CD4-positive, alpha-beta T cell (primary cell): ENCODE measurements around the gene CCDC12. TPM values are rescaled to one million over a fixed set of nuclear protein-coding genes. Genes with fewer than 3 reads are reported as not detected.
A peak's percentile ranks its signal among the peaks of the same experiment; 100 is the strongest.

ENCODE experiments used
- ATAC-seq: fragments of 200-7000 bp; cut with Tn5 transposase; one replicate; pipeline ENCODE4 v1.10.0; 2022; ENCODE audit warnings: mild to moderate bottlenecking; ENCODE audit not compliant: poor library complexity
- CTCF ChIA-PET: fragments of 350-600 bp; sonication (Branson Sonifier 250); formaldehyde crosslinking; loops from one replicate; lab custom pipeline; 2021; ENCODE audit warnings: antibody characterized with exemption, inconsistent platforms; lab: Charles Lee
- POLR2A ChIA-PET: fragments of 350-600 bp; sonication (Branson Sonifier 250); formaldehyde crosslinking; loops from one replicate; lab custom pipeline; 2021; ENCODE audit warnings: antibody characterized with exemption, inconsistent platforms; lab: Charles Lee
- DNase-seq, 14 experiments: peaks; one replicate each; pipeline ENCODE4 v3.0.0-alpha.2; 2013 to 2020; ENCODE audit warnings: mixed read lengths in 2 of 14
- H3K27ac ChIP-seq, 2 donors: one replicate each; pipeline versions ENCODE4 v1.5.1 to v1.7.0; 2013; ENCODE audit warnings: low read length in 2 of 2, low read depth in 1 of 2, mild to moderate bottlenecking in 1 of 2
- H3K27me3 ChIP-seq, 2 experiments: 1 replicate in 1 of 2; 2 replicates in 1 of 2; pipeline versions ENCODE4 v1.6.1 to v1.7.0; 2013; ENCODE audit warnings: low read length in 2 of 2, control low read depth in 1 of 2, mild to moderate bottlenecking in 1 of 2, moderate library complexity in 1 of 2; ENCODE audit not compliant: insufficient read depth in 2 of 2, control insufficient read depth in 1 of 2
- H3K36me3 ChIP-seq: one replicate; pipeline ENCODE4 v1.6.1; 2013; ENCODE audit warnings: low read length, control low read depth; ENCODE audit not compliant: insufficient read depth
- H3K4me1 ChIP-seq: one replicate; pipeline ENCODE4 v1.6.1; 2013; ENCODE audit warnings: low read length, control low read depth; ENCODE audit not compliant: insufficient read depth
- H3K4me3 ChIP-seq: one replicate; pipeline ENCODE4 v1.5.1; 2013; ENCODE audit warnings: mild to moderate bottlenecking, low read length, moderate library complexity
- H3K9me3 ChIP-seq, 2 experiments: 1 replicate in 1 of 2; 2 replicates in 1 of 2; pipeline versions ENCODE4 v1.6.1 to v1.7.0; 2013; ENCODE audit warnings: low read length in 2 of 2, mild to moderate bottlenecking in 2 of 2, control low read depth in 1 of 2, moderate library complexity in 1 of 2; ENCODE audit not compliant: control insufficient read depth in 1 of 2, insufficient read depth in 1 of 2
- H3K27ac Mint-ChIP-seq: one replicate; pipeline ENCODE4 v1.8.0; 2020; ENCODE audit warnings: mixed read lengths
- H3K27me3 Mint-ChIP-seq: one replicate; pipeline ENCODE4 v1.8.0; 2021; ENCODE audit warnings: mixed read lengths
- H3K36me3 Mint-ChIP-seq: one replicate; pipeline ENCODE4 v1.8.0; 2021; ENCODE audit warnings: low read depth, mixed read lengths
- H3K4me1 Mint-ChIP-seq: one replicate; pipeline ENCODE4 v1.8.0; 2021; ENCODE audit warnings: low read depth, mixed read lengths
- H3K4me3 Mint-ChIP-seq: one replicate; pipeline ENCODE4 v1.8.0; 2020; ENCODE audit warnings: mild to moderate bottlenecking, mixed read lengths
- H3K9me3 Mint-ChIP-seq: one replicate; pipeline ENCODE4 v1.8.0; 2020; ENCODE audit warnings: mixed read lengths
- CTCF ChIP-seq: fragments of 200-600 bp; IDR thresholded peaks from one replicate; pipeline ENCODE4 v1.8.0; 2022; ENCODE audit warnings: antibody characterized with exemption, mild to moderate bottlenecking
- intact Hi-C, 2 experiments: fragments of 100-400 bp; cut with DNase I in 1 of 2; cut with micrococcal nuclease in 1 of 2; formaldehyde crosslinking; loops; one replicate each; pipeline versions ENCODE4 v1.15.1 to v1.9.0; 2023 to 2025; cut with DNase I, micrococcal nuclease
- total RNA-seq, 174 experiments: library from RNA in 2 of 174; stranded (reverse) in 2 of 174; gene quantifications; one replicate each; pipeline ENCODE4 v1.2.3 and lab custom pipeline; 2021 to 2026

The CCDC12 gene
- total RNA-seq, 2 experiments from 2014 or later: 57.5 to 59.5 TPM

GRCh38 chr3:47017504-47018268 lies 41.1 kb upstream of the CCDC12 start:
- peaks cover 70% of the 10 kb centered on the region for H3K36me3 ChIP-seq
- ATAC-seq (no peak), DNase-seq (no peak)
- H3K4me3 ChIP-seq: no peak overlapping the region
- ChIA-PET CTCF (no interaction called here), POLR2A (no interaction called here)
- Mint-ChIP-seq H3K4me3 (no peak overlapping the region), H3K36me3 (peaks cover 77% of the 10 kb centered on the region), H3K9me3 (no peaks in the 10 kb centered on the region), H3K4me1 (peaks cover 40% of the 10 kb centered on the region), H3K27me3 (no peaks in the 10 kb centered on the region), H3K27ac (peak overlapping the region; percentile 75)
- H3K4me1 ChIP-seq: peaks cover 18% of the 10 kb centered on the region
- no peaks in the 10 kb centered on the region for H3K27me3 ChIP-seq
- intact Hi-C loops: no loop called here
- H3K9me3 ChIP-seq: no peaks in the 10 kb centered on the region
- H3K27ac ChIP-seq: peak overlapping the region in 1 of 2 donors; percentile 52
- no peak for TF ChIP-seq CTCF

GRCh38 chr3:47016934-47017435 lies 40.4 kb upstream of the CCDC12 start:
- intact Hi-C loops: no loop called here
- no peaks in the 10 kb centered on the region for H3K27me3 ChIP-seq
- no peak overlapping the region for H3K4me3 Mint-ChIP-seq
- DNase-seq (peak in 4 of 14 experiments; percentile 33 to 55 (median 40)), ATAC-seq (peak; percentile 63)
- H3K4me1 Mint-ChIP-seq: peaks cover 40% of the 10 kb centered on the region
- H3K36me3 Mint-ChIP-seq: peaks cover 77% of the 10 kb centered on the region
- peak overlapping the region in 1 of 2 donors; percentile 52 for H3K27ac ChIP-seq
- H3K9me3 Mint-ChIP-seq: no peaks in the 10 kb centered on the region
- no peak overlapping the region for H3K4me3 ChIP-seq
- ChIA-PET POLR2A (interaction anchor here (0.9 kb wide), 1 partner anchor 37 kb away, joined by 4 read pairs; the partner anchor contains the start of gene NBEAL2), CTCF (no interaction called here)
- no peaks in the 10 kb centered on the region for H3K9me3 ChIP-seq
- no peaks in the 10 kb centered on the region for H3K27me3 Mint-ChIP-seq
- TF ChIP-seq CTCF: no peak
- H3K36me3 ChIP-seq: peaks cover 67% of the 10 kb centered on the region
- peaks cover 18% of the 10 kb centered on the region for H3K4me1 ChIP-seq
- H3K27ac Mint-ChIP-seq: peak overlapping the region; percentile 75

GRCh38 chr3:47016086-47016933 lies 39.8 kb upstream of the CCDC12 start:
- peaks cover 75% of the 10 kb centered on the region for H3K36me3 Mint-ChIP-seq

More at GRCh38 chr3:47016086-47016933, 39.8 kb upstream of the CCDC12 start:
- Histone ChIP-seq H3K27me3 (no peaks in the 10 kb centered on the region), H3K4me3 (no peak overlapping the region), H3K27ac (no peak overlapping the region), H3K9me3 (no peaks in the 10 kb centered on the region), H3K4me1 (peaks cover 18% of the 10 kb centered on the region), H3K36me3 (peaks cover 67% of the 10 kb centered on the region)
- intact Hi-C loops: no loop called here
- no peak for TF ChIP-seq CTCF
- CTCF ChIA-PET: no interaction called here
- Mint-ChIP-seq H3K4me3 (no peak overlapping the region), H3K9me3 (no peaks in the 10 kb centered on the region), H3K27me3 (no peaks in the 10 kb centered on the region), H3K4me1 (peaks cover 40% of the 10 kb centered on the region), H3K27ac (peak overlapping the region; percentile 75)
- ATAC-seq (no peak), DNase-seq (no peak)
- POLR2A ChIA-PET: interaction anchor here (0.9 kb wide), 1 partner anchor 36 kb away, joined by 4 read pairs; the partner anchor contains the start of gene NBEAL2
